ENCODE measurements around the gene CDK16.

DNA sequence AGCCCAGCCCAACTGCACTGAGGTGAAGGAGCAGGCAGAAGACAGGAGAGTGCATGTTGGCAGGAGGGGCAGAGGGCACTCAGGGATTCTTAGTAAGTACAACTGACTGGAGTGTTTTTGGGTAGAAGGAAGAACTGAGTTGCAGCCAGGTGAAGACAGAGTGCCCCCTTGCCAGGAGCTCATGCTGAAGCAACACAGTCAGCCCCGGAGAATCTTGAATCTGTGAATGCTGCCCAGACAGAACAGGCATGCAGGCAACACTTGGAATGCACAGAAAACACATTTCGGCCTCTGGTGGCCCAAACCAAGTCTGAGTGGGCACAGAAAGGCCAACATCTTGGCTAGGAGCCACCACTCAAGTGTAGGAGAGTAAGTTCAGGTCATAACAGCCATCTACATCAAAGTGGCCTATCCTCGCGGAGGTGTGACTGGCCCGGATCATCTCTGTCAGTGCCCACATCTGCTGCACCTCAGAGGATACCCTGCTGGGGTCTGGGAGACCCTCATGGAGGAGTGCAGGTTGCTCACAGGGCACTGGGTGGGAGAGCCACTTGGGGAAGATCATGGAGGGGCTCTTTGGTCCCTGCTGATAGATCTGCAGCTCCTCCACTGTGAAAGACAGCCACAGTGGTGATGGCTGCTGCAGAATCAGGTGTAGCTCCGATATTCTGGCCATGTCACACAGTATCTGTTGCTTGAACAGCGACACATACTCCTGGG, 54.7 kb downstream of the CDK16 start:
- TF ChIP-seq POLR2AphosphoS5 (IDR thresholded peaks at IDR 0.05) (no peak), EP300 (IDR thresholded peaks at IDR 0.05) (no peak), POLR2A (IDR thresholded peaks at IDR 0.05) (no peak)
- TF ChIP-seq, protein P1, sequence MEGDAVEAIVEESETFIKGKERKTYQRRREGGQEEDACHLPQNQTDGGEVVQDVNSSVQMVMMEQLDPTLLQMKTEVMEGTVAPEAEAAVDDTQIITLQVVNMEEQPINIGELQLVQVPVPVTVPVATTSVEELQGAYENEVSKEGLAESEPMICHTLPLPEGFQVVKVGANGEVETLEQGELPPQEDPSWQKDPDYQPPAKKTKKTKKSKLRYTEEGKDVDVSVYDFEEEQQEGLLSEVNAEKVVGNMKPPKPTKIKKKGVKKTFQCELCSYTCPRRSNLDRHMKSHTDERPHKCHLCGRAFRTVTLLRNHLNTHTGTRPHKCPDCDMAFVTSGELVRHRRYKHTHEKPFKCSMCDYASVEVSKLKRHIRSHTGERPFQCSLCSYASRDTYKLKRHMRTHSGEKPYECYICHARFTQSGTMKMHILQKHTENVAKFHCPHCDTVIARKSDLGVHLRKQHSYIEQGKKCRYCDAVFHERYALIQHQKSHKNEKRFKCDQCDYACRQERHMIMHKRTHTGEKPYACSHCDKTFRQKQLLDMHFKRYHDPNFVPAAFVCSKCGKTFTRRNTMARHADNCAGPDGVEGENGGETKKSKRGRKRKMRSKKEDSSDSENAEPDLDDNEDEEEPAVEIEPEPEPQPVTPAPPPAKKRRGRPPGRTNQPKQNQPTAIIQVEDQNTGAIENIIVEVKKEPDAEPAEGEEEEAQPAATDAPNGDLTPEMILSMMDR (IDR thresholded peaks at IDR 0.05): no peak

Measured in suprapubic skin (tissue), 4 donors.